ENCODE results near the gene GRIN2A. TPM values are rescaled to one million over a fixed set of nuclear protein-coding genes. Genes with fewer than 3 reads are reported as not detected.

Gene GRIN2A
- polyA plus RNA-seq, 1 donor (not counting 4 experiments of a cell fraction or from before 2014, with no cell fraction given), result 0.01 TPM

DNA sequence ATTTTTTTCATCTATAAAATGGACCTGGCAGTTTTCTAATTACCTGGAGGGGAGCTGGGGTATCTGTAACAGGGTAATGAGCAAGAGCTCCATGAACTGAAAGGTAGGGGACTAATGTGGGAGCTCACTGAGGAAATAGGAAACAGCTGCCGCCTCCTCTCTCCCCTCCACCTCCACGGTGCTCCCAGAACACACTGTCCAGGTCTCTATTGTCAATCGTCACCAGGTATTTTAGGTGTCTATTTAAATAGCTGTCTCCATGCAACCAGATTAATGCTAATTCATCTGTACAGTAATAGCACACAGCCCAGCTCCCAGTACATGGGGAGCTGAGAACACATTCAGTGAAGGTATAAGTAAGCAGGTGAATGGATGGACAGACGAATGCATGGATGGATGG is 233.3 kb downstream of the GRIN2A start:
- TF ChIP-seq EZH2 (IDR thresholded peaks at IDR 0.05; ENCODE audit: low read length), result no peak
- TF ChIP-seq, protein P1, sequence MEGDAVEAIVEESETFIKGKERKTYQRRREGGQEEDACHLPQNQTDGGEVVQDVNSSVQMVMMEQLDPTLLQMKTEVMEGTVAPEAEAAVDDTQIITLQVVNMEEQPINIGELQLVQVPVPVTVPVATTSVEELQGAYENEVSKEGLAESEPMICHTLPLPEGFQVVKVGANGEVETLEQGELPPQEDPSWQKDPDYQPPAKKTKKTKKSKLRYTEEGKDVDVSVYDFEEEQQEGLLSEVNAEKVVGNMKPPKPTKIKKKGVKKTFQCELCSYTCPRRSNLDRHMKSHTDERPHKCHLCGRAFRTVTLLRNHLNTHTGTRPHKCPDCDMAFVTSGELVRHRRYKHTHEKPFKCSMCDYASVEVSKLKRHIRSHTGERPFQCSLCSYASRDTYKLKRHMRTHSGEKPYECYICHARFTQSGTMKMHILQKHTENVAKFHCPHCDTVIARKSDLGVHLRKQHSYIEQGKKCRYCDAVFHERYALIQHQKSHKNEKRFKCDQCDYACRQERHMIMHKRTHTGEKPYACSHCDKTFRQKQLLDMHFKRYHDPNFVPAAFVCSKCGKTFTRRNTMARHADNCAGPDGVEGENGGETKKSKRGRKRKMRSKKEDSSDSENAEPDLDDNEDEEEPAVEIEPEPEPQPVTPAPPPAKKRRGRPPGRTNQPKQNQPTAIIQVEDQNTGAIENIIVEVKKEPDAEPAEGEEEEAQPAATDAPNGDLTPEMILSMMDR (optimal IDR thresholded peaks at IDR 0.05 in 1 of 3, IDR thresholded peaks at IDR 0.05 in 1 of 3, conservative IDR thresholded peaks at IDR 0.05 in 1 of 3; ENCODE audit: extremely low read depth in 1 of 3, insufficient read depth in 2 of 3, low read length in 3 of 3), result no peak
- Histone ChIP-seq H3K9me3 (ENCODE audit: control insufficient read depth, low read depth, low read length) (peaks cover 2% of the 10 kb centered on the region), H2AFZ (ENCODE audit: control insufficient read depth, low read length) (no peak overlapping the region), H3K27ac (ENCODE audit: control insufficient read depth, insufficient read depth, low read length) (no peak overlapping the region), H3K4me2 (ENCODE audit: control insufficient read depth, extremely low read depth, insufficient read depth, low read depth, low read length) (no peak overlapping the region), H3K27me3 (ENCODE audit: control insufficient read depth, extremely low read depth, insufficient read depth, low read length) (no peaks in the 10 kb centered on the region), H3K36me3 (ENCODE audit: control insufficient read depth in 2 of 2, extremely low read depth in 1 of 2, insufficient read depth in 2 of 2, low read length in 2 of 2) (no peaks in the 10 kb centered on the region), H3K79me2 (ENCODE audit: control insufficient read depth, insufficient read depth, low read length) (no peaks in the 10 kb centered on the region), H3K4me3 (ENCODE audit: control insufficient read depth in 2 of 3, extremely low read depth in 1 of 3, insufficient read depth in 2 of 3, low read depth in 1 of 3, low read length in 3 of 3) (no peak overlapping the region), H3K4me1 (ENCODE audit: control insufficient read depth, extremely low read depth, insufficient read depth, low read length) (no peaks in the 10 kb centered on the region), H4K20me1 (ENCODE audit: control insufficient read depth, extremely low read depth, insufficient read depth, low read length) (no peaks in the 10 kb centered on the region), H3K9me1 (ENCODE audit: control insufficient read depth, extremely low read depth, insufficient read depth, low read length) (no peaks in the 10 kb centered on the region), H3K9ac (ENCODE audit: control insufficient read depth, extremely low read depth, insufficient read depth, low read length) (no peak overlapping the region)
- FAIRE-seq (no peak), DNase-seq (ENCODE audit: low read depth, low spot score) (no peak)
- dilution Hi-C loops (cut with MboI; ENCODE audit: extremely low pct_ligation_motif_present, low sequenced_read_pairs), result no loop called here

DNA sequence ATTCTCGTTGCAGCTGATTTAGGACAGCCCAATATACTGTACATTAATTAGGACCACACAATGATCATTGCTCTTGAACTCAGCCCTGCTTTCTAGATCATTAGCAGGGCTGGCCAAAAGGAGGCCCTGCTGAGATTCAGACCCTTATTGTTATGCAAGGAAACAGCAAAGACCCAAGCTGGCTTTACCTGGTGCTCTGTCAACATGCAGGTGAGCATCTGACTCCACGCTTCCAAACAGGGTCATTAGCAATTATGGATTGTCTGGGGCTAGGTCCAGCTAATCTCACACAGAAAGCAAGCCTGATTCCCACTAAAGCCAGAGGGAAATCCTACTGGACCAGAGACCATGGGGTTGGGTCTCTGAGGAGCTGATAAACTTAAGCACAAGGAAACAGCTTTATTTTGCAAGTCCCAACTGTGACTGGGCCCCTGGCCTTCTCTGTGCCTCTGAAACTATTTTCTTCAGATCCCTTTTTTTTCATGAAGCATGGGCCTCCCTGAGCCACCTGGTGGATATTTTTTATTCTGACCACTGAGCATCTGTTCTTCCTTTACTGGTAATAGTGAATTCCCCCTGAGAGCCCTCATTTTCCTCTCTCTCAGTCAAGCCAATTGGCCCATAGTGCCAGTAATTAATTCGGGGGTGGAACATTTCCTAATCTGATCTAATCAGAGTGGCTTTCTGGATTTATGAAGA is 236.1 kb downstream of the GRIN2A start:
- DNase-seq (ENCODE audit: low read depth, low spot score), result no peak
- Histone ChIP-seq H3K27me3 (ENCODE audit: control insufficient read depth, extremely low read depth, insufficient read depth, low read length) (no peaks in the 10 kb centered on the region), H3K4me3 (ENCODE audit: control insufficient read depth in 2 of 3, extremely low read depth in 1 of 3, insufficient read depth in 2 of 3, low read depth in 1 of 3, low read length in 3 of 3) (no peak overlapping the region), H4K20me1 (ENCODE audit: control insufficient read depth, extremely low read depth, insufficient read depth, low read length) (no peaks in the 10 kb centered on the region), H3K9me3 (ENCODE audit: control insufficient read depth, low read depth, low read length) (peaks cover 2% of the 10 kb centered on the region), H2AFZ (ENCODE audit: control insufficient read depth, low read length) (no peak overlapping the region), H3K36me3 (ENCODE audit: control insufficient read depth in 2 of 2, extremely low read depth in 1 of 2, insufficient read depth in 2 of 2, low read length in 2 of 2) (no peaks in the 10 kb centered on the region), H3K4me1 (ENCODE audit: control insufficient read depth, extremely low read depth, insufficient read depth, low read length) (no peaks in the 10 kb centered on the region), H3K9me1 (ENCODE audit: control insufficient read depth, extremely low read depth, insufficient read depth, low read length) (no peaks in the 10 kb centered on the region), H3K9ac (ENCODE audit: control insufficient read depth, extremely low read depth, insufficient read depth, low read length) (no peak overlapping the region), H3K4me2 (ENCODE audit: control insufficient read depth, extremely low read depth, insufficient read depth, low read depth, low read length) (no peak overlapping the region), H3K27ac (ENCODE audit: control insufficient read depth, insufficient read depth, low read length) (no peak overlapping the region), H3K79me2 (ENCODE audit: control insufficient read depth, insufficient read depth, low read length) (no peaks in the 10 kb centered on the region)
- FAIRE-seq, result no peak
- TF ChIP-seq EZH2 (IDR thresholded peaks at IDR 0.05; ENCODE audit: low read length), result no peak
- TF ChIP-seq, protein P1 (optimal IDR thresholded peaks at IDR 0.05 in 1 of 3, IDR thresholded peaks at IDR 0.05 in 1 of 3, conservative IDR thresholded peaks at IDR 0.05 in 1 of 3; ENCODE audit: extremely low read depth in 1 of 3, insufficient read depth in 2 of 3, low read length in 3 of 3), result no peak
- dilution Hi-C loops (cut with MboI; ENCODE audit: extremely low pct_ligation_motif_present, low sequenced_read_pairs), result no loop called here

Data from keratinocyte (primary cell).